Right renal pelvis (tissue), 4 donors: ENCODE results near the gene UBE2D1. TPM values are rescaled to one million over a fixed set of nuclear protein-coding genes. Genes with fewer than 3 reads are reported as not detected.

ENCODE experiments used
- DNase-seq, 4 donors: peaks; one replicate each; pipeline ENCODE4 v3.0.0-alpha.2; 2013; ENCODE audit warnings: low read depth in 4 of 4, low spot score in 3 of 4, missing footprints in 1 of 4
- polyA plus RNA-seq, 4 donors: library from polyadenylated mRNA; unstranded; fragments of 120-200 nt; gene quantifications; one replicate each; pipeline ENCODE4 v1.2.1, GENCODE V29; 2013; ENCODE audit not compliant: insufficient read length in 4 of 4

UBE2D1 gene
- 10 to 100 TPM; 35.7 to 53.1 (median 47.8) TPM for polyA plus RNA-seq

- DNase-seq = peak; percentile 48 to 60 (median 54)
Measured at GRCh38 chr10:58334817-58335305, at the start of gene UBE2D1. TSS of gene UBE2D1 (plus strand) at chr10:58335006. CDS start at chr10:58335202, 196 bp downstream.

DNA sequence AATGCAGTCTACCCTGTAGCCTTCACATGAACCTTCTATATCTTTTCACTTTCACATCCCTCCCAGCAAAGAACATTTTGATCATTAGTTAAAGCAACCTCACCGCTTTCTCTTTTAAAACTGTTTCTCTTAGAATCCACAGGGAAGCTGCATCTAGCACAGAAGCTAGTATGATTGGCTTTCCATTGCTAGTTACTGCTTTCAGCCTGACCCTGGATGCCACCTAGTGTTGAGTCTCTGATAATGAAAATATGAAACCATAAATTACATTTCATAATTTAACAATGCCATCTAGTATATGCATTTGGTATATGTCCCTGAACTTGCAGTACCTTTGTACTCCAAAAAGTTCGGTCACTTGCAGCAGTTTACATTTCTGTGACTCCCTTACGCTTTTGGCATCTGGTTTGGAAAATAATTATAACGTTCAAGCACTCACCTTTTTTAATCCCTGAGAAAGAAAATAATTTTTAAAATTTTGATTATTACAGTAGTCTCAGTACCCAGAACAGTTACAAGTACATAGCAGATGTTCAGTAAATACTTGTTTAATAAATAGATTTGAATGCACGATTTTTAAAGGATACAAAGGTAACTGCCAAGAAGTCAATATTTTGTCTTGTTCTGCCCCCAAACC lies 43.1 kb upstream of the UBE2D1 start:
- peak in 1 of 4 donors; percentile 3 for DNase-seq

DNA sequence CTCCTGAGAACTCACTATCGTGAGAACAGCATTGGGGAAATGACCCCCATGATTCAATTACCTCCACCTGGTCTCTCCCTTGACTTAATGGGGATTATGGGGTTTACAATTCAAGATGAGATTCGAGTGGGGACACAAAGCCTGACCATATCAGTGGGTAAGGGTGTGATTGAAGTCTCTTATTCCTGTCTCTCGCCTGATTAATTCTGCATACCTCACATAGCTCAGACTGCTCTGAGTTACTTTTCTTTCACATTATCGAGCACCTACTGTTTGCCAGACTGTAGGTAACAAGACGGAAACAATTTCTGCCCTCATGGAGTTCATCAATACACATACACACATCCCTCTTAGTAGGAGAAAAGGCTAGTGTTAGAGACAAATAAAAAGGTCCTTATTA lies 40.8 kb upstream of the UBE2D1 start:
- DNase-seq = no peak

DNA sequence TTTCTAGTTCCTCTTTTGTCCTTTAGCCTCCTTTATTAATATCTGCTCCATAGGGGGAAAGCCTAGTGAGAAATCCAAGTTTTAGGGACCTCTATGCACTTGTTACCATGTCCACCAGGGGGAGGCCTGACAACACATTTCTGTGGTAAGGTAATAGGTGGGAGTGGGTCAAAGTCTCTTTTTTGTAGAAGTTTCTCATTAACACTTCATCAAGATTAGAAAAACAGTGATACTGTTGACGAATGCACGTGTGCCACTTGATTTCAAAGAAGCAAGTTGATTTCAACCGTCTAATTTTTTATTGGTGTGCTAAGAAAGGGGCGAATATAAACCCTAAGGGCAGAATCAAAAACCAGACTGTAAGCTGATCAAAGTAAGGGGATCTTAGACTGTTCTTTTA lies 35.2 kb upstream of the UBE2D1 start:
- peak; percentile 26 to 51 (median 30) for DNase-seq

GRCh38 chr10:58300676-58301075 lies 34.1 kb upstream of the UBE2D1 start:
- DNase-seq = no peak

DNA sequence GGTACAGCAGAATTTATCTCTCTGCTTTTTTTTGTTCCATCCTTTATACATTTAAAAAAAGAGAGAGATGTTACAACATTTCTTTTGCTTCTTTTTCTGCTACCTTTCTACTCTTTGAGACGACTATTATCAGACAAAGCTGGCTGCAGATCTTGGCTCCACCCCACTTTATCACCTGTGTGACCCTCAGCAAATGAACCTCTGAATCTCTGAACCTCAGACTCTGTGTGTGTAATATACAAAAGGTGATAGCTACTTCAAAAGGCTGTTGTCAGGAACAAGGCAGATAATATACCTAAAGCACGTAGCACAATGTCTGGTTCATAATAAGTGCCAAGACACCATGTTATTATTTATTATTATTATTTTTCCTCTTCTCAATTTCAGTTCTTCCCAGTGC lies 32.6 kb upstream of the UBE2D1 start:
- no peak for DNase-seq

DNA sequence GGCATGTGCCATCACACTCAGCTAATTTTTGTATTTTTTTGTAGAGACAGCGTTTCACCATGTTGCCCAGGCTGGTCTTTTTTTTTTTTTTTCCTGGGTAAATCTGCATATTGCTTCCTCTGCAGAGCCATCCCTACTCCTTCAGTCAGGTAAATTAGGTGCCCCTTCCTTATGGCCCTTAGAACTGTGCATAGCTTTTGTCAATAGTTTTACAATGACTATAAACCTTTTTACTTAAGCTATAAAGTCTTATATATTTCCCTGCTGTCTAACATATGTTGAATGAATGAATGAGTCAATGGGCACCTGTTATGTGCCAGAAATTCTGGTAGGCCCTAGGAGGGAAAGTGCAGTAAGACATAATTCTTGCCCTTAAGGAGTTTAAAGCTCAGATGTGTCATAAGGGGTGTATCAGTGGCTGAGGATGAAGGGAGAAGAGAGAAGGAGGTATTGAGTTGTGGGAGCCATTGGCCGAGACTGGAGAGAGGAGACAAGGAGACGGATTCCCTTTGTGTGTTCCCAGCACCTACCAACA lies 30.6 kb upstream of the UBE2D1 start:
- DNase-seq = no peak

GRCh38 chr10:58305821-58306220 lies 29.0 kb upstream of the UBE2D1 start:
- DNase-seq = no peak

GRCh38 chr10:58307676-58308075 lies 27.1 kb upstream of the UBE2D1 start:
- DNase-seq = no peak

DNA sequence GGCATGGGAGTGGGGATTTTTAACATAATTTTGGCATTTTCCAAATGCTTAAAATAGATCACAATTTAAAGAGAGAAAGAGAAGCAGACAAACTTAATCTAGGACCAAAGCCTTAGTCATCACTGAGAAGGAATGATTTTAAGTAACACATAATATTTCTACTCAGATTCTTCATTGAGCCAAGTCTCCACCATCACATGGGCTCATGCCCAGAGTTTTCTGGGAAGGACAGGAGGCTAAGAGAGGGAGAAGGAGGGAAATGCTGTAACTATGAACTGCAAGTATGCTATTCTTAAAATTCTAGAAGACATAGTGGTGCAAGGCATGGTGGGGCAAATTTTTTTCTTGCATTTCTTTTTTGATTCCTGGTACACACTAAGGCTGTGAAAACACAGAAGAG lies 23.8 kb upstream of the UBE2D1 start:
- DNase-seq = no peak

DNA sequence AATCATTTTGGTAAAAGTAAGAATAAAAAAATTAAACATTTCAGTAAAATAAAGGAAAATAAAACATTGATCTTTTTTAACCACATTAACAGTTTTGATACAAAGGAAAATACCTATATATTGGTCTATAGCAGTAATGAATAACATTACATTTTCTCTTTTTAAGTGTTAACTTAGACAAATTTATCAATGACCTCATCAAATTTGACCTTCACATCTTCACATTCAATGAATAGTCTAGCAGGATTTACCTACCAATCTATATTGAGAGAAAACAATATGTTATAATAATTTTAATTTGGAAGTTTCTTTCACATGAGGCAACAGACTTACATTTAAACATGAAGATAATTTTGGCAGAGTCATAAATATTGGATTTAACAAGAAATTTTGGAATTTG lies 17.9 kb upstream of the UBE2D1 start:
- DNase-seq = no peak

DNA sequence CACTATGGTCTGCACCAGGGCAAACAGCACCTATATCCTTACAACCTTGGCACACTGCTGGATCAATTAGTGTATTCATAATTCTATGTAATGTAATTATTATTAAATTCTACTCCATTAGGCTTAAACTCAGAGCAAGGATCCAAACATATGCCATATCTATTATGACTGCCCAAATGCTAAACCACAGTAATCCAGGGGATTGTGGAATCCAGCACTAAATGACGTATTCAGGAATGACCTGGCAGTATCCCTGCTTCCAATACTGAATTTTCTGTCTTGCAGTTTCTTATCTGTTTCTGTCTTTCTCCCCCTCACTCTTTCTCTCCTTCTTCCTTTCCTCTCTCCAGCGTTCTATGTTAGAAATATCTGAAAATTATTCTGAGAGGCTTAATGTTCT lies 16.5 kb upstream of the UBE2D1 start:
- no peak for DNase-seq

- DNase-seq = no peak
Measured at GRCh38 chr10:58319599-58319998, 15.2 kb upstream of the UBE2D1 start.

GRCh38 chr10:58320351-58321049 lies 14.3 kb upstream of the UBE2D1 start:
- DNase-seq = no peak

DNA sequence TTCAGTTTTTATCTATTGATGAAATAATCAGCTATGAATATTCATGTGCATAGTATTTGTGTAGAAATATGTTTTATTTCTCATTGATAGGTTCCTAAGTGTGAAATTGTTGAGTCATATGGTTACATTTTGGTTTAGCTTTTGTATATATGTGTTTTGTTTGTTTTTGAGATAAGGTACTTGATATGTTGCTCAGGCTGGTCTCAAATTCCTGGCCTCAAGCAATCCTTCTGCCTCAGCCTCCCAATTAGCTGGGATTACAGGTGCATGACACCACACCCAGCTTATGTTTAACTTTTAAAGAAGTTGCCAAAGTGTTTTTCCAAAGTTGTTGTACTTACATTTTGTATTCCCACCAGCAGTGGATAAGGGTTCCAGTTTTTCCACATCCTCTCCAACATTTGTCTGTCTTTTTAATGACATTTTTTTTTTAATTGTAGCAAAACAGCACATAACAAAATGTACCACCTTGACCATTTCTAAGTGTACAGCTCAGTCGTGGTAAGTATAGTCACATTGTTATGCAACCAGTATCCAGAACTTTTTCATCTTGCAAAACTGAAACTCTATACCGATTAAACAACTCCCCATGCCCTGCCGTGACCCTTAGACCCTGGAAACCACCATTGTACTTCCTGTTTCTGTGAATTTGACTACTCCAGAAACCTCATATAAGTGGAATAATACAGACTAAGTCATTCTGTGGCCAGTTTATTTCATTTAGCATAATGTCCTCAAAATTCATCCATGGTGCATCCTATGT lies 12.6 kb upstream of the UBE2D1 start:
- DNase-seq = no peak

DNA sequence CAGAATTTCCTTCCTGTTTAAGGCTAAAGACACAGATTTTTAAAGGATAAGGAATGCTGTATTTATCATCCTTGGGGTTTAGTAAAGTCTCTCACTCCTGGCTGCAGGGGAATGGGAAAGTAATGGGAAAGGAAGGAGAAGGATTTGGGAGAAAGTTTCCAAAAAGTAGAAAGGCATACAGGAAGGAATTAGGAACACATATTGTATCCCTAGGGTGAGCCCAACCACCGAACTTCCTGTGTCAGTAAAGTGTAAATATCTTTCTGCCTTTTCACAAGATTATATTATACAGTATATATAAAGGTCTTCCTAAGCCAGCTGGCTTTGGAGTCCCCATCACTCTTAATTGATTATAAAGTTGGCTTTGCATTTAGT lies 12.0 kb upstream of the UBE2D1 start:
- no peak for DNase-seq

DNA sequence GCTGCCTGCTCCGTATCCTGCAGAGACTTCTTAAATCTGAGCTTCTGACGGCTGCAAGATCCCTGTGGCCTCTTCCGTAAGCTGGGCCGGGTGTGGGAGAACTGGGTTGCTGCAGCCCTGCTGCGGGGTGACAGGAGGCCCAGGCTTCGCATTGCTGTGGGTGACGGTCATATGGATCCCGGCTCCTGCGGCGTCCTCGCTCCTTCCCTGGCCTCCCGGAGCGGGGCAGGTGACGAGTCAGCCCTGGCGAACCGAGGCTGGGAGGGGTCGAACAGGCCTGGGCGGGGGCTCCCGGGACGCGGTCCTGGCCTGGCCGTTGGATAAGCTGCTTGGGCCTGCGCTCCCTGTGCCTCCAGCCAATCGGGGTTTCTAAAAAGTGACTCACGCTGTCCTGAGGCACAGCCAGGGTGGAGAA lies 7.8 kb upstream of the UBE2D1 start:
- DNase-seq = peak in 1 of 4 donors; percentile 5

GRCh38 chr10:58328233-58328632 lies 6.6 kb upstream of the UBE2D1 start:
- no peak for DNase-seq

DNA sequence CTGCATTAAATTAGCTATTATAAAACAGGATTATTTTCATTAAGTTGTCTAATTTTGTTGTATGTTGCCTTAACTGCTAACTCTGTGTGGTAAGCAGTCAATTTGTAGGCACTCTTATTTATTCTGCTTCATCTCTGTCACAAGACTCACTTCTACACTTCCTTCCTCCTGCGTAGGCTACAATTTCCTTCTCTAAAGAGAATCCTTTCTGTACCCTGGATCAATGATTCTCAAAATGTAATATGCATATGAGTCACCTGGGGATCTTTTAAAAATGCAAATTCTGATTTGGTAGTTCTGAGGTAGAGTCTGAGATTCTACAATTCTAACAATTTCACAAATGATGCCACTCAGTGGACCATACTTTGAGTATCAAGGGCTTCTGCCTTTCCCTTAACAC lies 4.4 kb upstream of the UBE2D1 start:
- DNase-seq = no peak

DNA sequence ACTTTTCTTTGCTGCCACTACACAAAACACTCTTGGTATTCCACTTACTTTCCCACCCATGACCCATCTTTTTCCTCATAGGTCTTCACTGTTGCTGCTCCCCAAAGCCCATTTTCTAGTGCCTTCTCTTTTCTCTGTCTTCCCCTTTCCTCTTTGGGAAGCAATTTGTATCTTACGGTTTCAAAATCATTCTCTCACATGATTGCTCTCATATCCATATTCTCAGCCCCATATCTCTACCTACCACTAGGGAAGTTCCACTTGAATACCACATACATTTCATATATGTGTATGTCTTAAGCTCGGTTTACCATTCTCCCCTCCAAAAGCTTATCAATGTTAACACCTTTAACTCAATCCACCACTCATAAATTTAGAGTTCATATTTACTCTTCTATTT lies 3.2 kb upstream of the UBE2D1 start:
- no peak for DNase-seq

DNA sequence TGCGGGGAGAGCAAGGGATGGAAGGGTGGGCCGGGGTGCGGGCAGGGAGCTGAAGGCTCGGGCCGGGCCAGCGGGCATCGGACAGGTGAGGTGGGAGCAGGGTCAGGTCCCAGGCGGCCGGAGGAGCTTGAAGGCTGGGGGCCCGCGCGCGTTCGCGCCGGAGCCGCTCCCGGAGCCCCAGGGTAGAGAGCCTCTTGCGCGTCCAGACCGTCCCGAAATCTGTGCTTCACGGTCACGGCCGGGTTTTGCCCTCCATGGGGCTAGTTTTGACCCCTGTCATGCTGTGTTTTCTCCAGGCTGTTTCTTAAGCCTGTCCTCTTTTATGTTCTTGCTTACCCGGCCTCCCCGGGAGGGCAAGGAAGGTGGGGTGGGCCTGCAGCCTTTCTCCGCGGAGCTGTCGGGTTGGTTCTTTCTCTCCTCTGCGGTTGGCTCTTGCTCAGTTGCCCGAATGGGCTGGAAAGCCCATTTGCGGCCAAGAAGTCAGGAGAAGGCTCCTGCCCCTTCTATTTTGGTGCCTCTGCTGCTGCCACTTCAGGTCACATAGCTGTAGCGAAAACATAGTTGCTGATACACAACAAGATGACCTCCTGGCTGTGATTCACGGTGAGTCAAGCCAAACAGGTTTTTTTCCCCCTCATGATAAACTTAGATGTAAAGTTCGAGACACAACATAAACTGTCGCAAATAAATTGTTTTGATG lies 650 bp downstream of the UBE2D1 start:
- peak in 1 of 4 donors; percentile 16 for DNase-seq
